ENCODE measurements around the gene CEP135.

Gene CEP135

DNA sequence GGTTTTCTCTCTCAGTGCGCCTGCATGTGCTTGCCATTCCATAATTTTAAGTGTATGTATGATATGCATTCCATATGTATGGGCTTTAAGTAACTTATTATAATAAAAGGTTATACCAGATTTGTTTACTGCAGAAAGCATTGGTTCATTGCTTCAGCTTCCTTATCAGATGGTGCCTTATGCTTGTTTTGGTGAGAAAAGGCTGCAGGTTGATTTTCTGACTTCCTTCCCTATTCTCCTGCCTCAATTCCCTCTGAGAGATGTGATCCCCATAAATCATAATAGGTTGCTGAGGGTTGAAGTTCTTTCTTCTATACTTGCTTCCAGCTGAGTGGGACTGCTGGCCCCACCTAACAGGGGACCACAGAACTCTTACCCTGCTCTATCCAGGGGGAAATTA is 10.3 kb upstream of the CEP135 start:
- no peak overlapping the region for H3K4me3 ChIP-seq (ENCODE audit: low read depth, low read length)
- in situ Hi-C loops (cut with HindIII; ENCODE audit: low sequenced_read_pairs), result no loop called here
- DNase-seq (ENCODE audit: low read depth, low spot score), result no peak
- TF ChIP-seq, protein P1, sequence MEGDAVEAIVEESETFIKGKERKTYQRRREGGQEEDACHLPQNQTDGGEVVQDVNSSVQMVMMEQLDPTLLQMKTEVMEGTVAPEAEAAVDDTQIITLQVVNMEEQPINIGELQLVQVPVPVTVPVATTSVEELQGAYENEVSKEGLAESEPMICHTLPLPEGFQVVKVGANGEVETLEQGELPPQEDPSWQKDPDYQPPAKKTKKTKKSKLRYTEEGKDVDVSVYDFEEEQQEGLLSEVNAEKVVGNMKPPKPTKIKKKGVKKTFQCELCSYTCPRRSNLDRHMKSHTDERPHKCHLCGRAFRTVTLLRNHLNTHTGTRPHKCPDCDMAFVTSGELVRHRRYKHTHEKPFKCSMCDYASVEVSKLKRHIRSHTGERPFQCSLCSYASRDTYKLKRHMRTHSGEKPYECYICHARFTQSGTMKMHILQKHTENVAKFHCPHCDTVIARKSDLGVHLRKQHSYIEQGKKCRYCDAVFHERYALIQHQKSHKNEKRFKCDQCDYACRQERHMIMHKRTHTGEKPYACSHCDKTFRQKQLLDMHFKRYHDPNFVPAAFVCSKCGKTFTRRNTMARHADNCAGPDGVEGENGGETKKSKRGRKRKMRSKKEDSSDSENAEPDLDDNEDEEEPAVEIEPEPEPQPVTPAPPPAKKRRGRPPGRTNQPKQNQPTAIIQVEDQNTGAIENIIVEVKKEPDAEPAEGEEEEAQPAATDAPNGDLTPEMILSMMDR (IDR thresholded peaks at IDR 0.05; ENCODE audit: low read depth, low read length), result no peak

DNA sequence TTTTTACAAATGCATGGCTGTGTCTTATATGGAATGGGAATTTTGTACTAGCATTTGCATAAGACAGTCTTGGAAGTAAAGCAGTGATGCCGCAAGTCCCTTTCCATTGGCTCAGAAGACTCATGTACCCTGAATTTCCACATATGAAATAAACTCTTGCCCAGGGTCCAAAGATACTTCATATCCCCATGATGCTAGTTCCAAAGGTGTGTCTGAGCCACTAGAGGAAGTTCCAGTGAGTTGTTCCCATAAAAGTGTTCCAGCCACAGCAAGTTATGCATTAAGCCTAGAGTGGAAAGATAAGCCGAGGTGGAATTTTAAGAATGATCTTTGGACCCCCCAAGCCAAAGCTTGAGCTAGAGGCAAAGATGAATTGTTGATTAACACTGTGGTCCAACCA is 9.3 kb upstream of the CEP135 start:
- TF ChIP-seq, protein P1 (IDR thresholded peaks at IDR 0.05; ENCODE audit: low read depth, low read length), result no peak
- DNase-seq (ENCODE audit: low read depth, low spot score), result no peak
- H3K4me3 ChIP-seq (ENCODE audit: low read depth, low read length), result no peak overlapping the region
- in situ Hi-C loops (cut with HindIII; ENCODE audit: low sequenced_read_pairs), result no loop called here

DNA sequence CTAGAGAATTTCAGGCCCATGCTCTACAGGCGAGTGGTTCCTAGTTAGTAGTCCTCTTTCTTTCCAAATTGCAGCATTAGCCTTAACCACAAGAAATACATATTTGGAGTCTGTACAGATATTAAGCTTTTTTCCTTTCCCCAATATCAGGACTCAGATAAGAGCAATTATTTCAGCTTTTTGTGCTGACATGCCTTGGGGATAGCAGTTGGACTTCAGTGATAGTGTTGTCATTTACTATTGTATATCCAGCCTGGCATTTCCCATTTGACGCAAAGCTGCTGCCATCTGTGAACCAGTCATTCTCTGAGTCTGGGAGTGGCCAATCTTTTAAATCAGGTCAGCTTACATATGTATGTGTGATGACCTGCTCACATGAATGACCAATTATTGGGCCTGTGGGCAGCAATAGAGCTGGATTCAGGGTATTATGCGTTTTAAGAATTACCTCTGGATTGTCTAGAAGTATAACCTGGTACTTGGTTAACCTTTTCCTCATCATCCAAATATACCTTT is 6.8 kb upstream of the CEP135 start:
- no peak for DNase-seq (ENCODE audit: low read depth, low spot score)
- no peak overlapping the region for H3K4me3 ChIP-seq (ENCODE audit: low read depth, low read length)
- TF ChIP-seq, protein P1 (IDR thresholded peaks at IDR 0.05; ENCODE audit: low read depth, low read length), result no peak
- in situ Hi-C loops (cut with HindIII; ENCODE audit: low sequenced_read_pairs), result no loop called here

DNA sequence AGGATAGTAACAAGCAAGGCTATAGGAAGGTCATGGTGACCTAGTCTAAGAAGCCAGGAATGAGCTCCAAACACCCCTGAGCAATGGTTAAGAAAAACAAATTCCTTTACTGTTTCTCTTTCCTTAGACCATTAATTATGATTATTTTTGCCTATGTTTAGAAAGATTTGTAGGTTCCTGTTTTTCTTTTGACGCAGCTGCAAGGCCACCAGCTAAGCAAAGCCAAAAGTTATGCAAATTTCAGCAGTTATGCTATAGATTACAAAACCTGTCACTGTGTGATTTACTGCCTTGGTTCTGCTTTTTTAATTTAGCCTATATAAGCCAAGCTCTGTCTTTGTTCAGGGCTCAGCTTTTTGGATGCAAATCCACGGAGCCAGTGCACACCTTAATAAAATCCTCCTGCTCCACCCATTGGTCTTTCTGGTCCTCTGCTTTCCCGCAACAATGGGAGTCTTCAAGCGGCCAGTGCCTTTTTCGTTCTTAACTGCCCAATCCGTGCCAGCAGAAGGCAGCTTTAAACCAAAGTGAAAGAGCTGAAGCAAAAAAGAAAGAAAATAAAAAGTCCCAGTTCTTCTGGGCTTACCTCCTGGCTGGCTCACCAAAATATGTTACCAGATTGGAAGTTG is 1.4 kb upstream of the CEP135 start:
- in situ Hi-C loops (cut with HindIII; ENCODE audit: low sequenced_read_pairs), result no loop called here
- H3K4me3 ChIP-seq (ENCODE audit: low read depth, low read length), result peak overlapping the region; percentile 54
- TF ChIP-seq, protein P1 (IDR thresholded peaks at IDR 0.05; ENCODE audit: low read depth, low read length), result no peak
- no peak for DNase-seq (ENCODE audit: low read depth, low spot score)

DNA sequence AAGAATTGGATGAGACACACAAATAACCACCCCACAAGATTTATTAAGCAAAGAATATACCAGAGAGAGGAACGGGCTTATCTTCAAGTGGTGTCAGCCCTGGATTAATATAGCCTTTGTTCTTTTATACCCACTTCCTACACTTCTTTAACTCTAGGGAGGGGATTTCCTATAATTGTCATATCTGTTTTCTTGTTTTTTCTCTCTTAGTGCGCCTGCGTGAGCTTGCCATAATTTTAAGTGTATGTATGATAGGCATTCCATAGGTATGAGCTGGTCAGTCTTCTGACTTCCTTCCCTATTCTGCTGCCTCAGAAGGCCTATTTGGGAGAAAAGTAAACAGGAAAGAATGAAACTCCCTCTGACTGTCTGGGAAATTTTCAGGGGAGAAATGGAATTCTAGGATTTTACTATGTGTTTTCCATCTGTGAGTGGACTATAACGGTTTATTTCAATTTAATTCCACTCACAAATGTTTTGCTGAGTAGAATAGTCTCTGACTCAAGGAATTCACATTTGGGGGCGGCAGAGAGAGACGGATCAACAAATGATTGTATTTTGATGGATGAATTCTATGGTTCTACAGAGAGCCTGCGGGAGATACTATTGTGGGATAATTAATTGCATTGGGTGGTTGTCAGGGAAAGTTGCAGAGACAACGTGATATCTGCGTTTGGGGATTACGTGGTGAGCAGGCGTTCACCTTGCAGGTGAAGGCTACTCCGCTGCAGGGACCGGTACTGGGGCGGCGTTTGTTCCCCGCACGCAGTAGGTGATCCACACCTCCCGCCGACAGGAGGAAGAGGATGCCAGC is 626 bp upstream of the CEP135 start:
- DNase-seq (ENCODE audit: low read depth, low spot score), result peak; percentile 92
- in situ Hi-C loops (cut with HindIII; ENCODE audit: low sequenced_read_pairs), result no loop called here
- peak overlapping the region; percentile 54 for H3K4me3 ChIP-seq (ENCODE audit: low read depth, low read length)
- TF ChIP-seq, protein P1 (IDR thresholded peaks at IDR 0.05; ENCODE audit: low read depth, low read length), result no peak

DNA sequence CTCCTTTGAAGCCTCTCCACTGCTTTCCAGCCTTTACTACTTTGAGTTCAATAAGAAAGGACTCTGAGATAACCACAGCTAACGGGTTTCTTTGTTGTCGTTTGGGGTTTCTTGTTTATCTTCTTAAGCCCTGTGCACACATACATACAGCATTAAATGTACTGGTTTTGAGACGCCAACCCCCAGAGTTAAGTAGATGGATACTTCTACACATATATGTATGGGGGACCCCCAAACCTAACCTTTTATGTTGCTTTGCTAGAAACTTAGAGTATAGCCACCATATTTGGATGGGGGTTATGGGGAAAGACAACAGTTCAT is 697 bp downstream of the CEP135 start:
- TF ChIP-seq, protein P1 (IDR thresholded peaks at IDR 0.05; ENCODE audit: low read depth, low read length), result no peak
- in situ Hi-C loops (cut with HindIII; ENCODE audit: low sequenced_read_pairs), result no loop called here
- no peak for DNase-seq (ENCODE audit: low read depth, low spot score)
- H3K4me3 ChIP-seq (ENCODE audit: low read depth, low read length), result peak overlapping the region; percentile 54

Data from astrocyte of the spinal cord (primary cell).